K562 (cell line): ENCODE data around the gene KLHL25. TPM values are rescaled to one million over a fixed set of nuclear protein-coding genes. Genes with fewer than 3 reads are reported as not detected.

Experiments
- ATAC-seq: fragments of 200-7000 bp; cut with Tn5 transposase; 3 replicates; pipeline ENCODE4 v1.9.1; 2020; ENCODE audit warnings: moderate library complexity
- BruUV-seq: library from RNA; stranded (reverse); fragments of 400-500 nt; replicated peaks from 2 replicates; lab custom pipeline; 2021; lab: Mats Ljungman, UMichigan
- CTCF ChIA-PET: fragments of 300-600 bp; formaldehyde crosslinking; extraction: SDS; loops from one replicate; lab custom pipeline; 2021; ENCODE audit warnings: low intra/inter-chr PET ratio; lab: Yijun Ruan, JAX
- POLR2A ChIA-PET: fragments of 300-600, 350-650 bp; sonication (Branson Sonifier 250); formaldehyde crosslinking; extraction: SDS; loops from one replicate; lab custom pipeline; 2021; ENCODE audit warnings: antibody characterized with exemption, inconsistent platforms; lab: Yijun Ruan, JAX
- DNase-seq, 4 experiments: peaks; one replicate each; pipeline versions ENCODE4 v3.0.0 to v3.0.0-alpha.2; 2011 to 2018; ENCODE audit warnings: low spot score in 3 of 4, mixed read lengths in 3 of 4; ENCODE audit errors: extremely low read depth in 1 of 4
- FAIRE-seq: peaks from 2 replicates; lab custom pipeline; 2011; peaks lifted over from hg19 to GRCh38; lab: Jason Lieb, UNC
- H2AFZ ChIP-seq: 2 replicates; pipeline ENCODE4 v1.6.0; 2011; ENCODE audit warnings: low read depth, low read length, control low read depth, inconsistent platforms
- H3K27ac ChIP-seq: fragments of 200-600 bp; 3 replicates; pipeline ENCODE4 v1.8.0; 2011; ENCODE audit warnings: low read depth, mild to moderate bottlenecking, control low read depth, inconsistent platforms, low read length, moderate library complexity, mixed read lengths; ENCODE audit errors: extremely low read depth
- H3K27me3 ChIP-seq, 2 experiments: fragments of 300-600 bp in 1 of 2; 2 replicates in 1 of 2; 3 replicates in 1 of 2; pipeline versions ENCODE4 v1.6.0 to v1.8.0; 2011; ENCODE audit warnings: inconsistent platforms in 2 of 2, low read length in 2 of 2, mild to moderate bottlenecking in 1 of 2, mixed read lengths in 1 of 2, moderate library complexity in 1 of 2; ENCODE audit not compliant: control insufficient read depth in 2 of 2, insufficient read depth in 2 of 2
- H3K36me3 ChIP-seq: fragments of 300-600 bp; 3 replicates; pipeline ENCODE4 v1.8.0; 2011; ENCODE audit warnings: mild to moderate bottlenecking, low read length, inconsistent platforms; ENCODE audit not compliant: control insufficient read depth, insufficient read depth
- H3K4me1 ChIP-seq, 2 experiments: fragments of 200-600 bp in 1 of 2; replicated peaks in 1 of 2; 2 replicates in 1 of 2; 3 replicates in 1 of 2; pipeline versions ENCODE4 v1.5.1 to v1.8.0; 2011; ENCODE audit warnings: inconsistent platforms in 2 of 2, low read length in 2 of 2, mild to moderate bottlenecking in 1 of 2, mixed read lengths in 1 of 2, moderate library complexity in 1 of 2; ENCODE audit not compliant: control insufficient read depth in 2 of 2, insufficient read depth in 2 of 2
- H3K4me2 ChIP-seq: 2 replicates; pipeline ENCODE4 v1.6.1; 2011; ENCODE audit warnings: low read length, control low read depth, inconsistent platforms, mixed read lengths; ENCODE audit not compliant: insufficient read depth
- H3K4me3 ChIP-seq: fragments of 200-600 bp; sonication (generic), shearing (Covaris generic); 2 replicates; pipeline ENCODE4 v1.5.1; 2016; ENCODE audit warnings: control low read depth, inconsistent platforms
- H3K79me2 ChIP-seq: fragments of 200-600 bp; 3 replicates; pipeline ENCODE4 v1.8.0; 2011; ENCODE audit warnings: low read length, inconsistent platforms; ENCODE audit not compliant: control insufficient read depth, insufficient read depth
- H3K9ac ChIP-seq, 2 experiments: 2 replicates each; pipeline versions ENCODE4 v1.6.0 to v1.6.1; 2011; ENCODE audit warnings: low read depth in 2 of 2, low read length in 2 of 2, control low read depth in 1 of 2, inconsistent platforms in 1 of 2, mild to moderate bottlenecking in 1 of 2, mixed read lengths in 1 of 2; ENCODE audit not compliant: insufficient read depth in 1 of 2
- H3K9me1 ChIP-seq: one replicate; pipeline ENCODE4 v1.6.0; 2011; ENCODE audit warnings: inconsistent platforms, mild to moderate bottlenecking, low read length, moderate library complexity; ENCODE audit not compliant: control insufficient read depth, insufficient read depth
- H3K9me3 ChIP-seq: replicated peaks from 2 replicates; pipeline ENCODE4 v1.5.1; 2011; ENCODE audit warnings: low read depth, low read length, inconsistent platforms; ENCODE audit not compliant: control insufficient read depth, insufficient read depth
- H4K20me1 ChIP-seq: replicated peaks from 2 replicates; pipeline ENCODE4 v1.6.1; 2011; ENCODE audit warnings: low read length, inconsistent platforms, mixed read lengths; ENCODE audit not compliant: control insufficient read depth, insufficient read depth
- CXXC5 ChIP-seq: fragments of 250-450 bp; sonication (Bioruptor Pico); IDR thresholded peaks from 2 replicates; pipeline ENCODE4 v1.8.0; 2022; ENCODE audit warnings: inconsistent platforms, mild to moderate bottlenecking, moderate library complexity
- ETS2 ChIP-seq: IDR thresholded peaks from 2 replicates; pipeline ENCODE4 v1.6.1; 2016; ENCODE audit warnings: borderline replicate concordance, missing genetic modification characterization, mild to moderate bottlenecking, moderate library complexity, missing compliant biosample characterization; ENCODE audit not compliant: poor library complexity, severe bottlenecking
- HINFP ChIP-seq: fragments of 450-650 bp; conservative IDR thresholded peaks from 2 replicates; pipeline ENCODE4 v1.6.1; 2016; ENCODE audit warnings: missing genetic modification characterization, low read depth, mild to moderate bottlenecking, control low read depth, missing compliant biosample characterization
- MLX ChIP-seq, 2 experiments: fragments of 450-650 bp in 1 of 2; sonication (generic) in 1 of 2; formaldehyde crosslinking; conservative IDR thresholded peaks; 2 replicates each; pipeline versions ENCODE4 v1.4.0 to v1.8.1; 2020 to 2022; ENCODE audit warnings: mild to moderate bottlenecking in 1 of 2, missing genetic modification reagents in 1 of 2
- NFATC3 ChIP-seq: fragments of 450-650 bp; IDR thresholded peaks from 2 replicates; pipeline ENCODE4 v1.6.1; 2017; ENCODE audit warnings: mild to moderate bottlenecking
- NRF1 ChIP-seq, 2 experiments: fragments of 450-650 bp; IDR thresholded peaks in 1 of 2; conservative IDR thresholded peaks in 1 of 2; 2 replicates each; pipeline ENCODE4 v1.6.1; 2014; ENCODE audit warnings: mild to moderate bottlenecking in 2 of 2
- PRMT5 ChIP-seq: sonication (generic); formaldehyde crosslinking; IDR thresholded peaks from 2 replicates; pipeline ENCODE4 v1.5.0; 2020; ENCODE audit warnings: missing genetic modification reagents
- ZBTB49 ChIP-seq: sonication (generic); formaldehyde crosslinking; IDR thresholded peaks from 2 replicates; pipeline ENCODE4 v1.8.0; 2022; ENCODE audit warnings: missing genetic modification reagents, mild to moderate bottlenecking, borderline replicate concordance
- ZNF354B ChIP-seq: fragments of 250-450 bp; sonication (Bioruptor Pico); IDR thresholded peaks from 2 replicates; pipeline ENCODE4 v1.4.0; 2020
- ZNF398 ChIP-seq: fragments of 250-450 bp; sonication (Bioruptor Pico); IDR thresholded peaks from 2 replicates; pipeline ENCODE4 v1.8.0; 2021; ENCODE audit warnings: moderate library complexity, mild to moderate bottlenecking, inconsistent platforms
- ZNF57 ChIP-seq: fragments of 450-650 bp; formaldehyde crosslinking; IDR thresholded peaks from 2 replicates; pipeline ENCODE4 v1.4.0; 2020; ENCODE audit warnings: mild to moderate bottlenecking, moderate library complexity
- ZNF644 ChIP-seq: fragments of 200-800 bp; sonication (Bioruptor generic); IDR thresholded peaks from 2 replicates; pipeline ENCODE4 v1.6.1; 2016; ENCODE audit warnings: low read depth, missing genetic modification characterization, missing compliant biosample characterization
- ZSCAN32 ChIP-seq: fragments of 450-650 bp; formaldehyde crosslinking; IDR thresholded peaks from 2 replicates; pipeline ENCODE4 v1.4.0; 2020; ENCODE audit warnings: mild to moderate bottlenecking, moderate library complexity
- WGBS: fragments of 100-300 bp; shearing (Covaris generic); methylation state at CpG from one replicate; pipeline ENCODE4 v1.1.6; 2016; ENCODE audit warnings: low coverage, mixed read lengths; ENCODE audit not compliant: insufficient coverage; ENCODE audit errors: missing lambda C conversion rate; 5-methylcytosine and 5-hydroxymethylcytosine counted together
- in situ Hi-C: fragments of 300-500 bp; cut with MboI; formaldehyde crosslinking; loops from 4 replicates; pipeline ENCODE4 v1.15.0; 2018; ENCODE audit warnings: inconsistent platforms, mixed read lengths
- intact Hi-C: fragments of 100-400 bp; cut with micrococcal nuclease; formaldehyde crosslinking; loops from 2 replicates; pipeline ENCODE4 v1.14.2; 2022
- polyA plus RNA-seq, 8 experiments: library from polyadenylated mRNA; depleted of rRNA in 4 of 8; stranded (reverse) in 5 of 8; unstranded in 3 of 8; fragments of >200 nt; fragmentation: Nextera tagmentation in 2 of 8; fragmentation: Illumina TruSeq in 1 of 8; extraction: Ambion mirVana in 2 of 8; extraction: Trizol in 1 of 8; gene quantifications; 2 replicates each; pipeline versions ENCODE4 v1.2.1 to v1.2.3, GENCODE V29; 2011 to 2014; ENCODE audit warnings: inconsistent platforms in 1 of 8, missing spikeins in 1 of 8
- total RNA-seq, 7 experiments: library from RNA; depleted of rRNA in 6 of 7; stranded (reverse); fragments of >200 nt in 6 of 7; fragmentation: Illumina TruSeq in 2 of 7; extraction: Trizol in 2 of 7; gene quantifications; 2 replicates each; pipeline versions ENCODE4 v1.2.1 to v1.2.3, GENCODE V29; 2011 to 2021; ENCODE audit warnings: low replicate concordance in 1 of 7

KLHL25 gene
- total and polyA plus RNA-seq, 9 of the 15 experiments (the other 6 are each of a cell fraction or from before 2014, with no cell fraction given) = 0.04 to 0.14 (median 0.10) TPM; not detected in 3

- TF ChIP-seq ETS2 = no peak
These were observed 8.0 kb downstream of the KLHL25 start (continued) for GRCh38 chr15:85786781-85787114.

GRCh38 chr15:85785887-85786780, 8.6 kb downstream of the KLHL25 start:
- Histone ChIP-seq H3K4me1 (no peaks in the 10 kb centered on the region), H3K9ac (no peak overlapping the region), H3K9me3 (no peaks in the 10 kb centered on the region), H3K79me2 (no peaks in the 10 kb centered on the region), H3K4me3 (no peak overlapping the region), H2AFZ (no peak overlapping the region), H3K36me3 (no peaks in the 10 kb centered on the region), H3K27ac (no peak overlapping the region), H3K4me2 (no peak overlapping the region), H4K20me1 (0 out of 2 replicates have a peak, but pooled peaks cover 6% of the 10 kb centered on the region), H3K9me1 (no peaks in the 10 kb centered on the region), H3K27me3 (peaks cover 7 to 33% of the 10 kb centered on the region in 2 experiments; a peak in 4 of 5 replicates)
- in situ Hi-C loops (no loop called here), intact Hi-C loops (no loop called here)
- 1% methylated on average over 10 of the region's 10 CpGs for WGBS
- DNase-seq (no peak), FAIRE-seq (no peak), ATAC-seq (no peak)
- CTCF ChIA-PET = interaction anchor here (0.7 kb wide), 1 partner anchor 20 kb away, joined by 3 read pairs; no protein-coding TSS in a partner anchor
- no TSS peak for BruUV-seq
- POLR2A ChIA-PET = interaction anchor here (0.5 kb wide), 1 partner anchor 18 kb away, joined by 3 read pairs; no protein-coding TSS in a partner anchor
- TF ChIP-seq NRF1 (conservative IDR thresholded peaks at IDR 0.05 in 1 of 2, IDR thresholded peaks at IDR 0.05 in 1 of 2) (no peak), HINFP (tag) (no peak), ZNF398 (CRISPR knock-in tag) (no peak), ZNF354B (CRISPR knock-in tag) (no peak), ZBTB49 (CRISPR knock-in tag) (no peak), CXXC5 (CRISPR knock-in tag) (no peak), PRMT5 (CRISPR knock-in tag) (no peak), MLX (CRISPR knock-in tag; conservative IDR thresholded peaks at IDR 0.05) (no peak), ZSCAN32 (no peak), NFATC3 (no peak), ZNF644 (tag) (no peak), ZNF57 (no peak)
